Activated CD4-positive, alpha-beta T cell treated with anti-CD3 and anti-CD28 coated beads, Interleukin-10, Interleukin-2, amounts not matched to agents 100 ng/mL and 50 ng/mL, durations not matched to agents 16 hours and 8 hours (primary cell): ENCODE results near the gene CDCA4.
"Not testable (repeated sequence)": the region's sequence is repeated elsewhere in the genome, so short reads cannot be mapped to it uniquely, and the experiment has no call there.

Source experiments
- DNase-seq: peaks from one replicate; pipeline ENCODE4 v3.0.0-alpha.2; 2020

CDCA4 gene

GRCh38 chr14:105030836-105031396 lies 10.0 kb upstream of the CDCA4 start:
- DNase-seq = no peak

- no peak for DNase-seq
These were observed 9.3 kb upstream of the CDCA4 start for GRCh38 chr14:105030194-105030593.

- no peak for DNase-seq
These were observed 8.5 kb upstream of the CDCA4 start for GRCh38 chr14:105029402-105029801.

- DNase-seq = no peak
These were observed 7.5 kb upstream of the CDCA4 start for GRCh38 chr14:105028251-105028927.

- not testable (repeated sequence) for DNase-seq
These were observed 6.8 kb upstream of the CDCA4 start for GRCh38 chr14:105027718-105028117.

GRCh38 chr14:105026802-105027563 lies 6.1 kb upstream of the CDCA4 start:
- DNase-seq = peak; percentile 44

GRCh38 chr14:105026033-105026785 lies 5.3 kb upstream of the CDCA4 start:
- DNase-seq = peak; percentile 92

- DNase-seq = no peak
These were observed 4.5 kb upstream of the CDCA4 start for GRCh38 chr14:105025429-105025828.

- no peak for DNase-seq
These were observed 3.1 kb upstream of the CDCA4 start for GRCh38 chr14:105023791-105024480.

GRCh38 chr14:105023144-105023543 lies 2.3 kb upstream of the CDCA4 start:
- DNase-seq = no peak

GRCh38 chr14:105022276-105022670 lies 1.4 kb upstream of the CDCA4 start:
- no peak for DNase-seq

GRCh38 chr14:105021656-105022275 lies 883 bp upstream of the CDCA4 start:
- DNase-seq = peak; percentile 47

- peak; percentile 60 for DNase-seq
These were observed 745 bp downstream of the CDCA4 start for GRCh38 chr14:105019861-105020814.

- DNase-seq = no peak
These were observed 2.5 kb downstream of the CDCA4 start for GRCh38 chr14:105018414-105018813.

- DNase-seq = no peak
These were observed 5.0 kb downstream of the CDCA4 start for GRCh38 chr14:105015905-105016304.

- DNase-seq = peak; percentile 25
These were observed 5.6 kb downstream of the CDCA4 start for GRCh38 chr14:105015242-105015641.

GRCh38 chr14:105014631-105015030 lies 6.3 kb downstream of the CDCA4 start:
- DNase-seq = no peak

- no peak for DNase-seq
These were observed 6.9 kb downstream of the CDCA4 start for GRCh38 chr14:105014032-105014431.

GRCh38 chr14:105013150-105013785 lies 7.6 kb downstream of the CDCA4 start:
- no peak for DNase-seq

GRCh38 chr14:105012171-105012985 lies 8.5 kb downstream of the CDCA4 start:
- DNase-seq = no peak
